ENCODE measurements around the gene TBC1D2B.
"Not testable (repeated sequence)": the region's sequence is repeated elsewhere in the genome, so short reads cannot be mapped to it uniquely, and the experiment has no call there.

TBC1D2B gene

DNA sequence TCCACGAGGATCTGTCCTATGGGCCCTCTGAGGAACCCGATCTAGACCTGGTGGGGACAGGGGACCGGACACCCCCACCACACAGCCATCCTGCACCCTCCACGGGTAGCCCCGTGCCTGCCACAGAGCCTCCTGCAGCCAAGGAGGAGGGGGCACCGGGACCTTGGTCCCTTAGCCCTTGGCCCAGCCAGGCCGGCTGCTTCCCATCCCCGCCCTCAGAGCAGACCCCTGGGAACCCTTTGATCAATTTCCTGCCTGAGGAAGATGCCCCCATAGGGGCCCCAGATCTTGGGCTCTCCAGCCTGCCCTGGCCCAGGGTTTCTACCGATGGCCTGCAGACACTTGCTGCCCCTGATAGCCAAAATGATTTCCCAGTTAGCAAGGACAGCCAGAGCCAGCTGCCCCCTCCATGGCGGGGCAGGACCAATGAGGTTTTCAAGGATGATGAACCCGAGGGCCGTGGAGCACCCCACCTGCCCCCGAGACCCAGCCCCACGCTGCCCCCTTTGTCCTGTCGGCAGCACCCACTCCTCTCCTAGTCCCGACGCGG, 91.5 kb downstream of the TBC1D2B start:
- DNase-seq: no peak

DNA sequence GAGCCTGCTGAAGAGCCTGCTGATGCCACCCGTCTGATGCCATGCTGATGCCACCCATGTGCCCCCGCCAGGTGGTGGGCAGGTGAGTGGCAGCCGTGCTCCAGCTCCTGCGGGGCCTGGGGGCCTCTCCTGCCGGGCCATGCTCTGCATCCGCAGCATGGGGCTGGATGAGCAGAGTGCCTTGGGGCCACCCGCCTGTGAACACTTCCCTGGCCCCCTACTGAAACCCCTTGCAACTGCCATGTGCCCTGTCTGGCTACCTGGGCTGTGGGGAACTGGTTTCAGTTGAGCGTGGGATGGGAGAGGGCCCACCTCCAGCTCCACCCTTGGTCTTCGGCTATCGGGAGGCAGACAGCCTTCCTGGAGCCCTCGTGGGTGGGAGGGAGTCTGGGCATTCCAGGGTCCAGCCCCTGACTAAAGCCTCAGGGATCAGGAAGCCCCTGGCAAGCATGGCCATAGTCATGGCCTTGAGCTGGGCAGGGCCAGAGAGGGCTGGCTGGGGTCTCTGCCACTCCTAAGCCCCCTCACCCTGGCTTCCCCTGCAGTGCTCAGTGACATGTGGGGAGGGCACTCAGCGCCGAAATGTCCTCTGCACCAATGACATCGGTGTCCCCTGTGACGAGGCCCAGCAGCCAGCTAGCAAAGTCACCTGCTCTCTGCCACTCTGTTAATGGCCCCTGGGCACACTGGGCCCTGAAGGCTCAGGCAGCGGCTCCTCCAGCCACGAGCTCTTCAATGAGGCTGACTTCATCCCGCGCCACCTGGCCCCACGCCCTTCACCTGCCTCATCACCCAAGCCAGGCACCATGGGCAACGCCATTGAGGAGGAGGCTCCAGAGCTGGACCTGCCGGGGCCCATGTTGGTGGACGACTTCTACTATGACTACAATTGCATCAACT, 92.2 kb downstream of the TBC1D2B start:
- no peak for DNase-seq

GRCh38 chr15:77984446-77984861, 93.1 kb downstream of the TBC1D2B start:
- DNase-seq: no peak

DNA sequence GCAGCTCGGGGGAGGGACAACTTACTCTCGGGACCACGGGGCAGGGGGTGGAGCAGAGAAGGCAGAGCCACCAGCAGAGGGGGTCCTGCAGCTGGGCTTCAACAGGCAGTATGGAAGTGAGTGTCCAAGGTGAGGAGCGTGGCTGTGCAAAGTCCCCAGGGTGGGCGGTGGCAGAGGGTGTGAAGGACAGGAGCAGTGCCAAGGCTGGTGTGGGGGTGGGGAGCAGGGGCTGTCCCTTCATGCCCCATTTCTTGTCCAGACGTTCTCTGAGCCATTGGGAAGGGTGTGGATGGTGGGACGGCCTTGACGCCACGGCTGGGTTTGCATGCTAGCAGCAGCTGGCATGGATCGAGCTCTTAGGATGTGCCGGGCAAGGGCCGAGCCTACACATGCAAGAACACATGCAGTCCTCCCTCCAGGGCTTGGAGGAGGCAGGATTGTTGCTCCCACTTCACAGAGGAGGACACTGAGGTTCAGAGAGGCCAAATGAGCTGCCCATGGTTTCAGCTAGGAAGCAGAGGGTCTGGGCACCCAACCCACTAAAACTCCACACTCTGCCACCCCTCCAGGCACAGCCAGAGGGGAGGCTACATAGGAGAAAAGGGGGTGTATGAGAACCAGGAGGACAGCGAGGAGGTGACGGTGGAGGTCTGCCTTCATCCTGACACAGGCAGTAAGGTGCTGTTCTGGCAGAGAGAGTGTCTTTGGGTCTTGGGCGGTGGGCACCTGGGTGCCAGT, 93.6 kb downstream of the TBC1D2B start:
- no peak for DNase-seq

DNA sequence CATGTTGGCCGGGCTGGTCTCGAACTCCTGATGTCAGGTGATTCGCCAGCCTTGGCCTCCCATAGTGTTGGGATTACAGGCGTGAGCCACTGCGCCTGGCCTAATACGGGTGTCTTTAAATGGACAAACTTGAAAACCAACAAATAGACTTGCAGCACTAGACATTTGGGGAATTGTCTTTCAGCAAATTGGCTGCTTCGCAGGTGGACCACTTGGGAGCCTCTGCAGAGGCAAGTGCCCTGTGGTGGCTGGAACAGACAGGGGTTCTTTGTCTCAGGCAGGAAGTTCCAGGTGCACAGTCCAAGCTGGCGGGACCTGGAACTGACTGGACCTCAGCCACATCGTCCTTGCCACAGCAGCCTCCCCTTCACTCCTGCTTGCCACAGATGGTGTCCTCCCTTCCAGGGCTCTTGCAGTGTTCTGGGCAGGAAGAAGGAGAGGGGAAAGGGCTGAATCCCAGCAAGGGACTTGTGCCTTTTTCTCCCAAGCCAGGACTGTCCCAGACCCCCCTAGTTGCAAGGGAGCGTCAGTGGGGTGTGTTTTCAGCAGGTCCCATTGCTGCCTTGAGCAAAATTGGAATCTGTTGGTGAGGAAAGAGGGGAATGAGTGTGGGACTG, 94.3 kb downstream of the TBC1D2B start:
- DNase-seq: no peak

GRCh38 chr15:77982127-77982490, 95.4 kb downstream of the TBC1D2B start:
- no peak for DNase-seq

GRCh38 chr15:77981281-77982126, 96.0 kb downstream of the TBC1D2B start:
- no peak for DNase-seq

- not testable (repeated sequence) for DNase-seq
Observed at GRCh38 chr15:77980674-77981073, 96.8 kb downstream of the TBC1D2B start.

DNA sequence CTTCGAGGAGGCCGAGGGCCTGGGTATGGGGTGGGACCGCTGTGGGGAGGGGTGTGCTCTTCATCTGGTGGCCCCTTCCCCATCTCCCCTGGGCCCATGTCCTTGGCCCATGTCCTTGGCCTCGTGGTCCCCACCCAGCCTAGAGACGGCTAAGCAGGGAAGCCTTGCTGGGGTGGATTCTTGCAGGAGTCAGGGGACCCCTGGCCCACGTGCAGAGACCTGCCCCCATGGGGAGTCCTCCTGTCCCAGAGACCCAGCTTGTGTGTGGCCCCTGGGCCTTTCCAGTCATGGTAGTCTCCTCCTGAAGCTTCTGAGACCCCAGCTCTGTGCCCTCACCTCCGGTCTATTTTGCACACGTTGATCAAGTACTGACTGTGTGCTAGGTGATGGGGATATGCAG, 97.4 kb downstream of the TBC1D2B start:
- DNase-seq: no peak

DNA sequence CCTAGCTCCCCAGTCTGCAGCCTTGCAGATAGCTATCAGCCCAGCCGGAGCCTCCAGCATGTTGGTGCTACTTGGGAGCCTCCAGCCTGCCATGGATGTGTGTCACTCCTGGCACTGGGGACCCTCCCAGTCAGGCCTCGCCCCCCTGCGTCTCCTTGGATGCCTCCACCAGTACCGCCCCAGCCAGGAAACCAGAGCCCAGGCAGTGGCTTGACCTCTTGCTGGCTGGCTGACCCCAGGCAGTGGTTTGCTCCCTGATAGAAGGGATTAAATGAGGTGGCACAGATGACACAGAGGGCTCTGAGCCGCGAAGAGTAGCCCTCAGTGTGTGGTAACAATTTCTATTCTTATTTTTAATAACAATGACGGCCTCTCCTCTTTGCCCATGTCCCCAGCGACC, 98.4 kb downstream of the TBC1D2B start:
- not testable (repeated sequence) for DNase-seq

DNA sequence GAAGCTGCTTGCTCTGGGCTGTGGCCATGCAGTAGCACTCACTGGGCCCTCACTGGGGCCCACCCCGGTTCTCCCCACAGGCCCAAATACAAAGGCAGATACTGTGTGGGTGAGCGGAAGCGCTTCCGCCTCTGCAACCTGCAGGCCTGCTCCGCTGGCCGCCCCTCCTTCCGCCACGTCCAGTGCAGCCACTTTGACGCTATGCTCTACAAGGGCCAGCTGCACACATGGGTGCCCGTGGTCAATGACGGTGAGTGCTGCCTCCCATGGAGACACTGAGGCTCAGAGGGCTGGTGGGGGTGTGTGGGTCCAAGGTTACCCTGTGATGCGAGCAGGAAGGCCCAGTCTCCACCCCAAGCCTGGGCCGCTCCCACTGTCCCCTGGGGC, 98.8 kb downstream of the TBC1D2B start:
- not testable (repeated sequence) for DNase-seq

- DNase-seq: not testable (repeated sequence)
Observed at GRCh38 chr15:77977903-77978758, 99.4 kb downstream of the TBC1D2B start.

DNA sequence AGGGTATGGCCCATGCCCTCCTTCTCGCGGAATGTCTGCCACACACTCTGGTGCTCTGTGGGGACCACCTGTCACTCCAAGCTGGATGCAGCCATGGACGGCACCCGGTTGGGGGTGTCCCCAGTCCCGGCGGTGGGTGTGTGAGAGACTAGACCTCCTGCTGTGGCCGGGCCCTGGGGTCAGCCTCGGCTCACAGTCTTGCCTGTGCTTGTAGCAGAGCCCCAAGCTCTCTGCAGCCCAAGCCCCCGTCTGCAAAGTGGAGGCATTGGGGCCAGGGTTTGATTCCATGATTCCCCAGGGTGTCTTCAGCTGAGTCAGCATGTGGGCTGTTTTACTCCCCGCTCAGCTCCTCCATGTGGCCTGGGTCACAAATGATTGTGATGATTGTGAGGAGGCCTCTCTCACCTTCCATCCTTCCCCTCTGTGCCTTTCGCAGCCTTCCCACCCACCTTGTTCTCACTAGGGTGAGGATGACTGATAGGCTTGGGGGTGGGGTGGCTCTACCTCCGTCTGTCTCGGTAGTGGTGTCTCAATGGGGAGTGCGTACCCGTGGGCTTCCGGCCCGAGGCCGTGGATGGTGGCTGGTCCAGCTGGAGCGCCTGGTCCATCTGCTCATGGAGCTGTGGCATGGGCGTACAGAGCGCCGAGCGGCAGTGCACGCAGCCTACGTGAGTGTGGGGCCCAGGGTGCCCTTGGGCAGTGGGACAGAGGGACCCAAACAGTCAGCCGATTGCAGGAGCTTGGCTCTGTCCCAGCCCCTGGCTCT, 100.6 kb downstream of the TBC1D2B start:
- not testable (repeated sequence) for DNase-seq

GRCh38 chr15:77976095-77976450, 101.4 kb downstream of the TBC1D2B start:
- not testable (repeated sequence) for DNase-seq

- no peak for DNase-seq
Observed at GRCh38 chr15:77975332-77976094, 102.0 kb downstream of the TBC1D2B start.

- no peak for DNase-seq
Observed at GRCh38 chr15:77974416-77975331, 102.8 kb downstream of the TBC1D2B start.

- peak in 1 of 5 experiments; percentile 28 for DNase-seq
Observed at GRCh38 chr15:77974098-77974414, 103.5 kb downstream of the TBC1D2B start.

- not testable (repeated sequence) for DNase-seq
Observed at GRCh38 chr15:77973273-77974097, 104.0 kb downstream of the TBC1D2B start.

Measured in T-helper 2 cell (primary cell).